ENCODE results near the gene KIF5A. TPM values are rescaled to one million over a fixed set of nuclear protein-coding genes. Genes with fewer than 3 reads are reported as not detected.

KIF5A gene
- total and polyA plus RNA-seq, 2 donors (not counting 3 experiments of a cell fraction or from before 2014, with no cell fraction given): 0.07 to 0.35 TPM

- no peak for DNase-seq (ENCODE audit: low read depth, low spot score)
- peaks cover 5 to 16% of the 10 kb centered on the region in 2 experiments for H3K27me3 ChIP-seq (ENCODE audit: control insufficient read depth in 2 of 2, insufficient read depth in 2 of 2, low read length in 2 of 2)
- ChIA-PET POLR2A (no interaction called here), CTCF (interaction anchor here (1.0 to 5.7 kb wide), 4 partner anchors 11 to 26 kb away, joined by 4 to 54 read pairs (median 8); partner anchors contain the start of gene B4GALNT1)
- BruUV-seq (replicated peaks): no TSS peak
- H3K79me2 ChIP-seq (ENCODE audit: control insufficient read depth, insufficient read depth, low read length): no peaks in the 10 kb centered on the region
- TF ChIP-seq MAX (IDR thresholded peaks at IDR 0.05; ENCODE audit: insufficient read depth, insufficient read length) (no peak), JUN (IDR thresholded peaks at IDR 0.05; ENCODE audit: borderline replicate concordance, insufficient read depth, insufficient read length, low read depth) (no peak), GATA2 (IDR thresholded peaks at IDR 0.05; ENCODE audit: insufficient read depth, insufficient read length, low read depth, low read length) (no peak), EZH2 (IDR thresholded peaks at IDR 0.05; ENCODE audit: borderline replicate concordance, low read depth, low read length, severe bottlenecking) (no peak), CTCF (IDR thresholded peaks at IDR 0.05; ENCODE audit: extremely low read depth in 1 of 2, insufficient read depth in 1 of 2, low read depth in 1 of 2, low read length in 2 of 2) (no peak), MYC (IDR thresholded peaks at IDR 0.05; ENCODE audit: low read depth, low read length) (no peak), FOS (IDR thresholded peaks at IDR 0.05; ENCODE audit: borderline replicate concordance, insufficient read depth, low read length) (no peak), POLR2AphosphoS5 (IDR thresholded peaks at IDR 0.05; ENCODE audit: insufficient read depth, low read depth, low read length) (no peak), POLR2A (IDR thresholded peaks at IDR 0.05; ENCODE audit: low read depth, low read length) (no peak)
- H3K9me1 ChIP-seq (replicated peaks; ENCODE audit: control insufficient read depth, extremely low read depth, insufficient read depth, low read length): no peaks in the 10 kb centered on the region
- no peaks in the 10 kb centered on the region for H3K9me3 ChIP-seq (replicated peaks; ENCODE audit: control insufficient read depth, insufficient read depth, low read length)
- H3K27ac ChIP-seq (ENCODE audit: insufficient read depth, low read depth, low read length): no peak overlapping the region
- intact Hi-C loops (cut with micrococcal nuclease): loop anchor here (2.0 kb wide), 1 partner anchor 19 kb away; the partner anchor contains the start of gene PIP4K2C
- H3K9ac ChIP-seq (replicated peaks; ENCODE audit: extremely low read depth, insufficient read depth, low read length): no peak overlapping the region
- H3K4me3 ChIP-seq (replicated peaks in 1 of 3; ENCODE audit: insufficient read depth in 1 of 3, low read depth in 1 of 3, low read length in 3 of 3): no peak overlapping the region
- H2AFZ ChIP-seq (ENCODE audit: low read depth, low read length): no peak overlapping the region
- no peaks in the 10 kb centered on the region for H4K20me1 ChIP-seq (replicated peaks; ENCODE audit: control insufficient read depth, extremely low read depth, insufficient read depth, low read length)
- dilution Hi-C loops (cut with MboI; ENCODE audit: extremely low pct_ligation_motif_present, low sequenced_read_pairs): no loop called here
- no peak overlapping the region for H3K4me2 ChIP-seq (ENCODE audit: insufficient read depth, low read length)
- peaks cover 3% of the 10 kb centered on the region for H3K4me1 ChIP-seq (ENCODE audit: control insufficient read depth, extremely low read depth, insufficient read depth, low read length)
- H3K36me3 ChIP-seq (ENCODE audit: control insufficient read depth in 2 of 2, extremely low read depth in 1 of 2, insufficient read depth in 2 of 2, low read length in 2 of 2): peaks cover 0 to 1% of the 10 kb centered on the region in 2 experiments
- no peak for FAIRE-seq
Measured at GRCh38 chr12:57609781-57610553, 60.1 kb downstream of the KIF5A start.

Measured in endothelial cell of umbilical vein (primary cell).